K562 (cell line): ENCODE measurements around the gene ATXN7L2.

ENCODE experiments used
- BRD4 ChIP-seq: fragments of 200-600 bp; sonication (generic); IDR thresholded peaks from 2 replicates; pipeline ENCODE4 v1.6.1; 2017; ENCODE audit warnings: inconsistent platforms
- E2F4 ChIP-seq: sonication (generic); formaldehyde crosslinking; IDR thresholded peaks from 2 replicates; pipeline ENCODE4 v1.8.0; 2022; ENCODE audit warnings: mild to moderate bottlenecking, low read depth, missing genetic modification reagents
- EP300 ChIP-seq: IDR thresholded peaks from 2 replicates; pipeline ENCODE4 v1.6.1; 2012; ENCODE audit warnings: low read length, improper control_type of control experiment

GRCh38 chr1:109534307-109534858 is 50.7 kb downstream of the ATXN7L2 start:
- TF ChIP-seq BRD4 (no peak), EP300 (no peak), E2F4 (no peak)
